ENCODE results near the gene AMBP.

The AMBP gene

GRCh38 chr9:114031037-114031630 lies 47.0 kb downstream of the AMBP start:
- DNase-seq (ENCODE audit: low spot score), result no peak

GRCh38 chr9:114030364-114030763 lies 47.7 kb downstream of the AMBP start:
- DNase-seq (ENCODE audit: low spot score), result no peak

GRCh38 chr9:114029311-114030170 lies 48.6 kb downstream of the AMBP start:
- no peak for DNase-seq (ENCODE audit: low spot score)

- DNase-seq (ENCODE audit: low spot score), result no peak
Observed at GRCh38 chr9:114028646-114029045, 49.5 kb downstream of the AMBP start.

GRCh38 chr9:114027863-114028465 lies 50.1 kb downstream of the AMBP start:
- no peak for DNase-seq (ENCODE audit: low spot score)

- no peak for DNase-seq (ENCODE audit: low spot score)
Observed at GRCh38 chr9:114027159-114027862, 50.8 kb downstream of the AMBP start.

GRCh38 chr9:114026335-114026734 lies 51.8 kb downstream of the AMBP start:
- DNase-seq (ENCODE audit: low spot score), result no peak

- DNase-seq (ENCODE audit: low spot score), result no peak
Observed at GRCh38 chr9:114025760-114026159, 52.3 kb downstream of the AMBP start.

GRCh38 chr9:114025196-114025753 lies 52.8 kb downstream of the AMBP start:
- DNase-seq (ENCODE audit: low spot score), result no peak

GRCh38 chr9:114023961-114024360 lies 54.1 kb downstream of the AMBP start:
- no peak for DNase-seq (ENCODE audit: low spot score)

GRCh38 chr9:114021578-114021977 lies 56.5 kb downstream of the AMBP start:
- no peak for DNase-seq (ENCODE audit: low spot score)

GRCh38 chr9:114017741-114018715 lies 60.1 kb downstream of the AMBP start:
- DNase-seq (ENCODE audit: low spot score), result no peak

- no peak for DNase-seq (ENCODE audit: low spot score)
Observed at GRCh38 chr9:114016629-114017423, 61.3 kb downstream of the AMBP start.

- no peak for DNase-seq (ENCODE audit: low spot score)
Observed at GRCh38 chr9:114016101-114016500, 62.0 kb downstream of the AMBP start.

- DNase-seq (ENCODE audit: low spot score), result no peak
Observed at GRCh38 chr9:114015607-114016006, 62.5 kb downstream of the AMBP start.

GRCh38 chr9:114014044-114014443 lies 64.1 kb downstream of the AMBP start:
- no peak for DNase-seq (ENCODE audit: low spot score)

- DNase-seq (ENCODE audit: low spot score), result no peak
Observed at GRCh38 chr9:114012126-114012525, 66.0 kb downstream of the AMBP start.

GRCh38 chr9:114011313-114011712 lies 66.8 kb downstream of the AMBP start:
- no peak for DNase-seq (ENCODE audit: low spot score)
